MCF 10A (cell line): Measurements from ENCODE around the gene GRIK2. TPM values are rescaled to one million over a fixed set of nuclear protein-coding genes. Genes with fewer than 3 reads are reported as not detected.

ENCODE experiments used
- BruUV-seq: library from RNA; stranded (reverse); fragments of 400-500 nt; replicated peaks from 2 replicates; lab custom pipeline; 2021; lab: Mats Ljungman, UMichigan
- CTCF ChIA-PET: fragments of 300-600 bp; sonication (Branson Sonifier 250); formaldehyde crosslinking; extraction: SDS; loops from one replicate; lab custom pipeline; 2021; ENCODE audit warnings: antibody characterized with exemption, inconsistent platforms; lab: Yijun Ruan, JAX
- POLR2A ChIA-PET: fragments of 300-600, 350-650 bp; sonication (Branson Sonifier 250); formaldehyde crosslinking; extraction: SDS; loops from one replicate; lab custom pipeline; 2020; ENCODE audit warnings: antibody characterized with exemption, inconsistent platforms; lab: Yijun Ruan, JAX
- DNase-seq: peaks from one replicate; pipeline ENCODE4 v3.0.0-alpha.2; 2018; ENCODE audit not compliant: unreplicated experiment
- H3K27ac Mint-ChIP-seq: one replicate; pipeline ENCODE4 v1.8.0; 2022; ENCODE audit warnings: mild to moderate bottlenecking, low read depth, mixed read lengths; ENCODE audit not compliant: unreplicated experiment
- H3K27me3 Mint-ChIP-seq: one replicate; pipeline ENCODE4 v1.8.0; 2022; ENCODE audit warnings: mixed read lengths; ENCODE audit not compliant: insufficient read depth, unreplicated experiment
- H3K36me3 Mint-ChIP-seq: one replicate; pipeline ENCODE4 v1.8.0; 2022; ENCODE audit warnings: mild to moderate bottlenecking, moderate library complexity, mixed read lengths; ENCODE audit not compliant: insufficient read depth, unreplicated experiment
- H3K4me1 Mint-ChIP-seq: one replicate; pipeline ENCODE4 v1.8.0; 2022; ENCODE audit warnings: mixed read lengths; ENCODE audit not compliant: insufficient read depth, unreplicated experiment
- H3K4me3 Mint-ChIP-seq: one replicate; pipeline ENCODE4 v1.8.0; 2022; ENCODE audit warnings: mild to moderate bottlenecking, moderate library complexity, mixed read lengths; ENCODE audit not compliant: unreplicated experiment
- H3K9me3 Mint-ChIP-seq: one replicate; pipeline ENCODE4 v1.8.0; 2022; ENCODE audit warnings: mixed read lengths; ENCODE audit not compliant: unreplicated experiment
- CTCF ChIP-seq: fragments of 200-600 bp; IDR thresholded peaks from one replicate; pipeline ENCODE4 v1.8.0; 2022; ENCODE audit warnings: antibody characterized with exemption, mild to moderate bottlenecking; ENCODE audit not compliant: unreplicated experiment
- intact Hi-C: fragments of 100-400 bp; cut with micrococcal nuclease; formaldehyde crosslinking; loops from 2 replicates; pipeline ENCODE4 v1.14.1; 2022
- total RNA-seq: library from RNA; stranded (reverse); gene quantifications from 2 replicates; pipeline ENCODE4 v1.2.3, GENCODE V29; 2022

GRIK2 gene
- total RNA-seq, 1 experiment from 2014 or later = 0.89 TPM

- DNase-seq = no peak
- H3K27ac Mint-ChIP-seq = no peak overlapping the region
- no peak overlapping the region for H3K4me3 Mint-ChIP-seq
- CTCF ChIA-PET = no interaction called here
- BruUV-seq = no TSS peak
- H3K4me1 Mint-ChIP-seq = no peaks in the 10 kb centered on the region
- H3K27me3 Mint-ChIP-seq = no peaks in the 10 kb centered on the region
- no peaks in the 10 kb centered on the region for H3K36me3 Mint-ChIP-seq
- TF ChIP-seq CTCF = no peak
- intact Hi-C loops = no loop called here
- POLR2A ChIA-PET = no interaction called here
- H3K9me3 Mint-ChIP-seq = no peaks in the 10 kb centered on the region
These were observed 390.6 kb downstream of the GRIK2 start for GRCh38 chr6:101784094-101784493.

GRCh38 chr6:101799531-101799930 lies 406.0 kb downstream of the GRIK2 start:
- intact Hi-C loops = no loop called here
- no peak overlapping the region for H3K27ac Mint-ChIP-seq
- CTCF ChIA-PET = no interaction called here

GRCh38 chr6:101800598-101800997 lies 407.1 kb downstream of the GRIK2 start:
- intact Hi-C loops = no loop called here
- no peaks in the 10 kb centered on the region for H3K27me3 Mint-ChIP-seq
- H3K36me3 Mint-ChIP-seq = no peaks in the 10 kb centered on the region
- POLR2A ChIA-PET = no interaction called here
- H3K4me3 Mint-ChIP-seq = no peak overlapping the region
- no peak for TF ChIP-seq CTCF
- DNase-seq = no peak
- BruUV-seq = no TSS peak
- H3K27ac Mint-ChIP-seq = no peak overlapping the region
- no peaks in the 10 kb centered on the region for H3K4me1 Mint-ChIP-seq
- H3K9me3 Mint-ChIP-seq = no peaks in the 10 kb centered on the region
- CTCF ChIA-PET = interaction anchor here (1.6 kb wide), 1 partner anchor 15 kb away, joined by 3 read pairs; no protein-coding TSS in a partner anchor

More at GRCh38 chr6:101799531-101799930, 406.0 kb downstream of the GRIK2 start:
- H3K27me3 Mint-ChIP-seq = no peaks in the 10 kb centered on the region
- TF ChIP-seq CTCF = no peak
- H3K9me3 Mint-ChIP-seq = peaks cover 2% of the 10 kb centered on the region
- H3K4me1 Mint-ChIP-seq = no peaks in the 10 kb centered on the region
- no peak overlapping the region for H3K4me3 Mint-ChIP-seq
- BruUV-seq = no TSS peak
- POLR2A ChIA-PET = no interaction called here
- no peaks in the 10 kb centered on the region for H3K36me3 Mint-ChIP-seq
- DNase-seq = no peak

- ChIA-PET CTCF (no interaction called here), POLR2A (no interaction called here)
- TF ChIP-seq CTCF = no peak
- no peaks in the 10 kb centered on the region for H3K9me3 Mint-ChIP-seq
- H3K27me3 Mint-ChIP-seq = no peaks in the 10 kb centered on the region
- H3K27ac Mint-ChIP-seq = no peak overlapping the region
- no TSS peak for BruUV-seq
- H3K36me3 Mint-ChIP-seq = no peaks in the 10 kb centered on the region
- no peaks in the 10 kb centered on the region for H3K4me1 Mint-ChIP-seq
- no peak for DNase-seq
- H3K4me3 Mint-ChIP-seq = no peak overlapping the region
- intact Hi-C loops = no loop called here
These were observed 409.6 kb downstream of the GRIK2 start for GRCh38 chr6:101803136-101803535.
